HUDEP-2 (cell line): ENCODE data around the gene UBR2.

ENCODE experiments used
- DNase-seq, 76 experiments: peaks; one replicate each; lab custom pipeline; 2025; ENCODE audit not compliant: unreplicated experiment in 76 of 76; lab: John Stamatoyannopoulos, UW

Gene UBR2

GRCh38 chr6:42563697-42564505, at the start of gene UBR2:
Gene UBR2 (plus strand): TSS chr6:42564029. CDS start chr6:42564320, 291 bp downstream.
- DNase-seq: peak; percentile 73 to 99 (median 98)

DNA sequence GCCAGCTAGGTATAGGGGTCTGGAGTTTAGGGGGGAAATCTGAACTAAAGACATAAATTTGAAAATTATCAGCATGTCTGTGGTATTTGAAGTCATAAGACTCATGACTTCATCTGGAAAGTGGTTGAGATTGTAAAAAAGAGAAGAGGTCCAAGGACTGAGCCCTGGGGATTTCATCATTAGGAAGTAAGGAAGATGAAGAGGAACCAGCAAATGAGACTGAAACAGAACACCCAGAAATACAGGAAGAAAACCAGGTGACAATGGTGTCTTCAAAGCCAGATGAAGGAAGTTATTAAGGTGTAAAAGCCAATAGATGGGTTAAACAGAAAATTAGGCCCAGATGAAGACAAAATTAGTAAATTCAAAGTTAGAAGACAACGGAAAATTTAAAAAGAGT, 49.1 kb upstream of the UBR2 start:
- no peak for DNase-seq

DNA sequence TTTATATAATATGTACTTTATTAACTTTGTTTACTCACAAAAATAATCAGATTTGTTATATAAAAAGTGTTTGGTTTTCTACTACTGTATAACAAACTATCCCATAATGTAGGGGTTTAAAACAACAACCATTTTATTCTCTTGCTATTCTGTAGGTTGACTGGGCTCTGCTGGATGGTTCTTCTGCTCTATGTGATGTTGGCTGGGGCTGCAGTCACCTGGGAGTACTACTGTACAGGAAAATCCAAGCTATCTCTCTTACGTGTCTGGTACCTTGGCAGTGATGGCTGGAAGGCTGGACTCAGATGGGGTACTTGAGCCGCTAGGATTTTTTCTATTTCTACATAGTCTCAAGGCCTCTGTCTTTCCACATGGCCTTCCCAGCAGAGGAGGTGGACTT, 44.0 kb upstream of the UBR2 start:
- no peak for DNase-seq

- no peak for DNase-seq
Observed at GRCh38 chr6:42520786-42521607, 42.8 kb upstream of the UBR2 start.

GRCh38 chr6:42522036-42522435, 41.8 kb upstream of the UBR2 start:
- no peak for DNase-seq

DNA sequence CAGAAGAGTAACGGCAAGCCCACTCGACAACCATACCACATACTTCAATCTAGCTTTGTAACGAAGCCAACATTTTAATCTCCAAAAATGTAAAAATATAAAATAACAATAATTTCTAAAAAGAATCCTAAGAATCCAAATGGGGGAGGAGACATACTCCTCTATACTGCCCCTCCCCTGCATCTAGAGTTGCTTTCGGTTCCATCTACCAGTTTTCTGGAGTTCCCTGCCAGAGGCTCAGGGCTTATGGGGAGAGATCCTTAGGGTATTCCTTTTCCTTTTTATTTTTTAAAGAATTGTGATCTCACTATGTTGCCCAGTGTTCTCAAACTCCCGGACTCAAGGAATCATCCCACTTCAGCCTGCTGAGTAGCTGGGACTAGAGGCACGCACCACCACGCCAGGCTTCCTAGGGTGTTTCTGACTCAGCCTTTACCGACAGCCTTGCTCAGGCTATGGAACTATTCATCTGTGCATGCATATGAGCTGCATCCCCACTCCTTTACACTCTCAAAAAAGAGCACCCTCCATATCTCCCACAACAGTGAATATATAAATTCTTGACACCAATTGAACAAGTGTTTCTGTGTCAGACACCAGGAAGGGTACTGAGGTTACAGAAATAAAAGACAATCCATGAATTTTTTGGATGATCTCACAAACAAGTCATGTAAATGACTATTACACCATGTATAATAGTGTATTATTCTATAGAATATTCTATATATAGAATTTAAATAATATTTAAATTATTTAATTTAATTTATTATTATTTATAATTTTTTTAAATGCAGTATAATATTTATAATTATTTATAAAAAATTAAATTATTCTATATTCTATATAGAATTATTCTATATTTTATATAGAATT, 40.7 kb upstream of the UBR2 start:
- DNase-seq: no peak

DNA sequence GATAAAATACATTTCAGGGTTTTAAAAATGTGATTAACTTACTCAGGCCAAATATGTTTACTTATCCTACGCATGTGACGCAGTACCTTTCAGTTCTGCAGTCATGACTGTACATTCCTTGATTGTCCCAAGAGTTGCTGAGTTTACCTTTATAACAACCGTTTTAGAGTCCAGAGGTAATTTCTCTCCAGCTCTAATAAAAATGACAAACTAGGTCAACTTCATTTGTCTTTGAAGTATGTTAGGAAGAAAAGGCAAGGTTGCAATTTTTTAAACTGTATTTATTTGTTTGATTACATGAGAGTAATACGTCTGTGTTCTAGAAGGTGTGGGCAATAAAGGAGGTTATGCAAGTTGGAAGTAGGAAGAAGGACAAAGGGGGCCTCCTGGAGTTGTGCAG, 38.6 kb upstream of the UBR2 start:
- no peak for DNase-seq

- DNase-seq: no peak
Observed at GRCh38 chr6:42526616-42527015, 37.2 kb upstream of the UBR2 start.

DNA sequence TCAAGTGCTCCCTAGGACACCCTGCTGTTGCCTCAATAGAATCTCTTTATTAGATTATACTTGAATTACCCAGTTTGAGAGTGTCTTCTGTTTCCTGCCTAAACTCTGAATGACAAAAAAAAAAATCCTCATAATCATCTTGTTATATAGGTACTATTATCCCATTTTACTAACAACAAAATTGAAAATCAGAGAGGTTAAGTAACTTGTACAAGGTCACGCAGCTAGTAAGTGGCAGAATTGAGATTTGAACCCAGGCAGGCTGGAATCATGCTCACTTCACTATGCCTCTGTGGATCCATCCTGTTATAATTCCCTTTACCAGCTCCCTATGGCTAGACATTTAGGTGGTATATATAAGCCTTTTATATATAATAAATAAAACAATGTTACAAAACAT, 36.6 kb upstream of the UBR2 start:
- no peak for DNase-seq

- no peak for DNase-seq
Observed at GRCh38 chr6:42530296-42530695, 33.5 kb upstream of the UBR2 start.

DNA sequence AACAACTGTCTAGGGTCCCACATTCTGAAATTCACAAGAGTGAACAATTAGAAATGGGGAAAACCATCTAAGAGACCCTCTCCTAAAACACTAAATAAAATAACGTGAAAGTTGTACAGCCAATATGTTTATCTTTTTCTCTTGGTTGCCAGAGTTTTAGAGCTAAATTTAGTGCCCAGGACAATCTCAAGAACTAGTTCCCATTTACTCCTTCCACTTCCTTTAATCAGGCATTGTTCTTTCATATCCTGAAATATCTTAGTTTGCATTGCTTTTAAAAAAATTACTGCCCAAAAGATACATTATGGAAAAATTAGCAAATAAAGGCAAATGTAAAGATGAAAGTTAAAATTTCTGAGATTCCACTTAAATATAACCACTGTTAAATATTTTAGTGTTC, 33.1 kb upstream of the UBR2 start:
- DNase-seq: no peak

DNA sequence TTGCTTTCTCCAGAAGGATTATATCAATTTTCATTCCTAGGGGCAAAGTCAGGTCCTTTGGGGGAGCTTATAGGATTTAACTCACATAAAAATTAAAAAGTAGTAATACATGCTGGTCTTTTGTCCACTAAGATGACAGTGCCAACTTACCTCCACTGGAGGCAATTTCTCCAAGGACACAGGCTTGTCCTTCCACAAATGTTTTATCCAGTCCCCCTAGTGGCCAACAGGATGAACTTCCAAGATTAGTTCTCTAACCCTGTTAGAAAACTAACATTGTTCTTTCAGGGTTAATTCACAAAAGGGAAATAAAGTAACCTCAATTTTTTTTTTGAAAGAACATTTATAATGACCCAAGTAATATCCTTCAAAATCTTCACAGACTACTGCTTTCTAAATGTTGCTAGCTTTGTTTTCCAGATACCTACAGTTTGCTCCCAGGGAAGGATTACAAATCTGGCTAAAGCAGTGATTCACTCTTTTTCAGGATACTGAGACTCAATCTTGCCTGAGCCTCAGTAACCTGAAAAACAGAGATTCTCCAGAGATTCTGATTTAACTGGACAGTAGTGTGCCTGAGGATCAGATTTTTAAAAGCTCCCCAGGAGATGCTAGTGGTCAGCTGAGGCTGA, 31.7 kb upstream of the UBR2 start:
- peak in 35 of 76 experiments; percentile 1 to 60 (median 23) for DNase-seq

DNA sequence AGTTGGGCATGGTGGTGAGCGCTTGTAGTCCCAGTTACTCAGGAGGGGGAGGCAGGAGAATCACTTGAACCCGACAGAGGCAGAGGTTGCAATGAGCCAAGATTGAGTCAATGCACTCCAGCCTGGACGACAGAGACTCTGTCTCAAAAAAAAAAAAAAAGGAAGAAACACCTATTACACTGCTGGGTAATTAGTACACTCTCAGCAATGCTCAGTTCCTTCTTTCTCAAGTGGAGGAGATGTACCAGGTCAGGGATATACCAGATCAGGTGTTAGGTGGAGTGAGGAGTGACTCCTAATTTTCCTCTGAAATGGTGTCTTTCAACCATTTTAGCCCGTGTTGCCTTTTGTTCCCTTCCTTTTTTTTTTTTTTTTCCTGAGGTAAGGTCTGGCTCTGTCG, 30.0 kb upstream of the UBR2 start:
- no peak for DNase-seq

DNA sequence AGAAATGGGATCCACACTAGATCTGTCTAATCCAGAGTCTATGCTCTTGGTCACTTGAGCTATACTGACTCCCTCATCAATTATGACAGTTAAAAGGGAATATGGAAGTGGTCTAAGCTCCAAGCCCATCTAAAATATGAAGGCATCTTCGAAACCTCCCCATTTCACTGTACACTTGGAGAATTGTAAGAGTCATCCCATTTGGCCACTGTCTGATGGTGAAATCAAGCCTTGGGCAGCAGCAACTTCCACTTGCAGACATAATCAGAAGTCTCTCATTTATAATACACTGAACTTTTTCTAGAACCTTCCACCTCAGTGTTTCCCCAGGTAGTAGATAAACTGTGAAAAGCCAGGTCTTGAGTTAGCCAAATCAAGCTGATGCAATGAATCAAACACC, 26.3 kb upstream of the UBR2 start:
- no peak for DNase-seq

GRCh38 chr6:42539135-42539534, 24.7 kb upstream of the UBR2 start:
- DNase-seq: no peak

- no peak for DNase-seq
Observed at GRCh38 chr6:42545226-42545773, 18.5 kb upstream of the UBR2 start.

DNA sequence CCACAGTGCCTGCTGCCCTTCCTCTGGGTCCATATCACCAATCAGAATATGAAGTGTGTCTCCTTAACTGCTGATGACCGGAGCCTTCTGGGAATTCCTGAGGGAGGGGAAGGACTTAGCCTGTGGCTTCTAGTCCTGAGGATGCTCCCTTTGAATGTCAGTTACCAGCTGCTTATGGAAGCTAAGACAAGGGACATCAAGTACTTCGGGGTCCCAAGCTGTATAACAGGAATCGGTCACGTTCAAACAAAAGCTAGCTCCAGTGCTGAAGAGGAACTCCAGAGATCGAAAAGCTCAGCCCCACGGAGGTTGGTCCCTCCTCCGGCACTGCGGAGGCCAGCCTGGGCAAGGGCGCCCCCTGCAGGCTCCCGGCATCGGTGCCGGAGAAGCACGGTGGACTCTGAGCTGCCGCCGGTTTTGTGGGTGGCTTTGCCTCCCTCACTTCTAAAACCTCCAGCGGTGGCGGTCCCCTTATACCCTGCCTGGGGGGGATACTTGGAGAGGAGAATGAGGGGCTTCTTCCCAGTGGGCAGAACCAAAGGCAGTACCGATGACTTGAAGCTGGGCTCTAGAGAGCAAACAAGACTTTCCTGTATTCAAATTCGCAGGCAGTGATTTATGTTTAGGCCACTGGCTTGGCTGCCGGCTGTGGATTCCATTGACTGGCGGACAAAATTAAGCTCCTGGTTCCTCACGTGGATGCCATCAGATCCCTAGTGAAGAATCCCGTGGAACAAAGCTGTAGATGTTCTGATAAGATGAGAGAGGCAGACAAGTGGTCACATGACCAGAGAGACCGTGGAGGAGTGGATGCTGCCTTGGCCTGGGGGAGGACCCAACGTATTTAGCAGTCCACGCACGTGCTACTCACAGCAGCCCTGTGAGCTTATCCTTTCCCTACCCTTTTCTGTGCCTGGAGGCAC, 16.2 kb upstream of the UBR2 start:
- DNase-seq: peak in 69 of 76 experiments; percentile 18 to 84 (median 57)

DNA sequence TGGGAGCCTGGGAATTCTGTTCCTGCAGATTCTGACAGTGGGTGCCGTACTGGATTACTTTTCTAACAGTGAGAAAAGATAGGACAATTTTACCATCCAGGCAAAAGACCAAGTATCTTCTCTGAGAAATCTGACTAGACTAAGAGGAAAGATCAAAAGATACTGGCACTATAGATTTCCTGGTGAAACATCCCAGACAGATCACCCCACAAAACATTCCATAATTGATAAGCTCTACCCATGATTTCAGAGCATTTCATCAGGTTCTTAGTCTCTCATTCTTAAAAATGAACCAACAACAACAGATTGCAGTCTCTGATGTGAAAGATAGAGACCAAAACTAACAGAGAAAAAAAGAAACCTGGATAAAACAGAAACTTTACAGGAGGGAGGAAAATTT, 13.6 kb upstream of the UBR2 start:
- no peak for DNase-seq

GRCh38 chr6:42551217-42551616, 12.6 kb upstream of the UBR2 start:
- DNase-seq: no peak
